Stimulated activated CD4-positive, alpha-beta T cell treated with anti-CD3 and anti-CD28 coated beads, Interleukin-12 subunit alpha, Interleukin-12 subunit beta, amount 100 ng/mL, for 48 hours (primary cell): ENCODE results near the gene PHPT1.
"Not testable (repeated sequence)": the region's sequence is repeated elsewhere in the genome, so short reads cannot be mapped to it uniquely, and the experiment has no call there.

Experiments
- DNase-seq, 3 donors: peaks; one replicate each; pipeline ENCODE4 v3.0.0-alpha.2; 2020; ENCODE audit warnings: low read depth in 2 of 3, low spot score in 1 of 3

The PHPT1 gene

DNA sequence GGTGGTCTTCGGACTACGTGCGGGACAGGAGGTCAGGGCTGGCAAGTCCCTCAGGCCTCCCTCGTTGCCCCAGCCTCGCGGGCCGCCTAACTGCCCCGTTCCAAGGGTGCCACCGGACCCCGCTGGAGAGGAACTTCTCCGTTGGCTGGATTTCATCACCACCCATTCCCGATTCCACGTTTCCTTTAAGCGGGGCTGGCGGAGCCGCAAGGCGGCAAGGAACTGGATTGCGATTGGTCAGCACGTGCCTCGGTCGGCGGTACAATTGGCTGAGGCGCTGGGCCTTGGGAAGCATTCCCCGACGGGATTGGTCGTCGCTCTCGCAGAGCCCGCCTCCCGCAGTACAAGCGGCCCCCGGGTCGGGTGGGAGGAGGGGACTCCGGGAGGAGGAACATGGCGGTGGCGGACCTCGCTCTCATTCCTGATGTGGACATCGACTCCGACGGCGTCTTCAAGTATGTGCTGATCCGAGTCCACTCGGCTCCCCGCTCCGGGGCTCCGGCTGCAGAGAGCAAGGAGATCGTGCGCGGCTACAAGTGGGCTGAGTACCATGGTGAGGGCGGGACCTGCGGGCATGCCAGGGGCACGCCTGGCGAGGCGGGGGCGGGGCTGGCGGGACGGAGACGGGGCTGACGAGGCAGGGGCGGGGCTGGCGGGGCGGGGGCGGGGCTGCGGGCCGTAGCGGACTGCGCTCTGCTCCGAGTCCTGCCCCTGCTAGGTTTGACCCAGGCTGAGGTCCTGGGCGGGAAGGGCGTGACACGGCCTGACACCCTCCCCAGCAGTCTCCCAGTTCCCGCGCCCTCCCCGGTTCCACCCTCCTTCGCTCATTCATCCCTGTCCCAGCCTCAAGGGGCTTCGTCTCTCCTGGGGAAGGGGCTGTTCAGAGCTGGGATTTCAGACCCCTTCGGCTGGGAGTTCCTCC is at the start of gene PHPT1:
PHPT1 (plus strand) TSS at position 372 of the 922 bp plus-strand sequence; CDS start at position 394, 22 bp downstream.
- DNase-seq: peak; percentile 94 to 96 (median 96)

DNA sequence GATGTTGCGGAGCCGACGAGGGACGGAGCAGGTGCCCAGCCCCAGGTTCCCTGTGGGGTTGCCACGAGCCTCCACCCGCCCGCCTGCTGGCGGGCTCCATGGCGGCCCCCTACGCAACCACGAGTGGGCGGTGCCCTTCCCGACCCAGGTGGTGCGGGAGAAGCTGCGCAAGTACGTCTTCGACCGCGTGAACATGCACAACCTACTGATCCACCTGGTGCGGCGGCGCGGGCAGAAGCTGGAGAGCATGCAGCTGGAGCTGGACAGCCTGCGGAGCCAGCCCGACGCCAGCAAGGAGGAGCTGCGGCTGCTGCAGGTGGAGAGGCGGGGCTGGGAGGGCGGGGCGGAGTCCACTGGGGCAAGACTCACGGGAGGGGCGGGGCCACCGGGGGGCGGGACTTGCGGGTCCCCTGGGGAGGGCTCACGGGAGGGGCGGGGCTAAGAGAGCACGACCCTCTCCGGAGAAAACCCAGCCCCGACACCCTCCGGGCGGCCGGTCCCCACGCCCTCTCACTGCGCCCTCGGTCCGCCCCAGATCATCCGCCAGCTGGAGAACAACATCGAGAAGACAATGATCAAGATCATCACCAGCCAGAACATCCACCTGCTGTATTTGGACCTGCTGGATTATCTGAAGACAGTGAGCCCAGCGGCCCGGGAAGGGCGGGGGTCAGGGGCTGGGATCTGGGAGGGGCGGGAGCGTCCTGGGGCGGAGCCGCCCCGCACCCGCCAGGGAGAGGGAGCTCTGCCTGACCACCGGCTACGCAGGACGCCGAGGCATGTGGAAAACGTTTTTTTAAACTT is 49.2 kb upstream of the PHPT1 start:
- DNase-seq: peak; percentile 67 to 85 (median 82)

DNA sequence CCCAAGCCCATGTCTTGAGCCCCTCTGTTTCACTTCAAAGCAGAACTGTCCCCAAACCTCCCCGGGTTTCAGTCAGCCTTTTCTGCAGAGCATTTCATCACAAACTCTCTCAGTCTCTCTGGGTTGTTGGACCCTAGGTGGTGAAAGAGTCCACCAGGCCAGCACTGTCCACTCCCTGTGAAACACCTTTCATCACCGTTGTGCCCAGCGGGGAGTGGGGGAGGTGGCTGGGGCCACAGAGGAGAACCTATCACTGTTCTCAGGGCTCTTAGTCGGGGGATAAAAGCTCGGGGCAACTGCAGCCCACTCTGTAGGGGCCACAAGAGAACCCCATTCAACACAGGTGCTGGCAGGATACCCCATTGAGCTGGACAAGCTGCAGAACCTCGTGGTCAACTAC is 46.9 kb upstream of the PHPT1 start:
- no peak for DNase-seq

DNA sequence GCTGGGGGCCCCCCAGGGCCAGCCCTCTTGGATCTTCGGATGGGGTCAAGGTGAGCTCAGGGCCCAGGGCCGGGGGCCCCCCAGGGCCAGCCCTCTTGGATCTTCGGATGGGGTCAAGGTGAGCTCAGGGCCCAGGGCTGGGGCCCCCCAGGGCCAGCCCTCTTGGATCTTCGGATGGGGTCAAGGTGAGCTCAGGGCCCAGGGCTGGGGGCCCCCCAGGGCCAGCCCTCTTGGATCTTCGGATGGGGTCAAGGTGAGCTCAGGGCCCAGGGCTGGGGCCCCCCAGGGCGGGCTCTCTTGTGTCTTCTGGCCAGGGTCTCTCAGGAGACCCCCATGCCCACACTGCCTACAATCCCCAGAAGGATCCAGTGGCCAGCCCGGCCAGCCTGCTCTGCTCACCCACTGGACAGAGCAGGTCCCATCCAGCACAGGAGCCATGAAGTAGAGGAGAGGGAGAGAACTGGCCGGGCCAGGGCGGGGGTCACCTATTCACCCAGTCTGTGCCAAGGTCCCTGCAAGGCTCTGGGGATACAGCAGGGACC is 46.1 kb upstream of the PHPT1 start:
- DNase-seq: not testable (repeated sequence)

DNA sequence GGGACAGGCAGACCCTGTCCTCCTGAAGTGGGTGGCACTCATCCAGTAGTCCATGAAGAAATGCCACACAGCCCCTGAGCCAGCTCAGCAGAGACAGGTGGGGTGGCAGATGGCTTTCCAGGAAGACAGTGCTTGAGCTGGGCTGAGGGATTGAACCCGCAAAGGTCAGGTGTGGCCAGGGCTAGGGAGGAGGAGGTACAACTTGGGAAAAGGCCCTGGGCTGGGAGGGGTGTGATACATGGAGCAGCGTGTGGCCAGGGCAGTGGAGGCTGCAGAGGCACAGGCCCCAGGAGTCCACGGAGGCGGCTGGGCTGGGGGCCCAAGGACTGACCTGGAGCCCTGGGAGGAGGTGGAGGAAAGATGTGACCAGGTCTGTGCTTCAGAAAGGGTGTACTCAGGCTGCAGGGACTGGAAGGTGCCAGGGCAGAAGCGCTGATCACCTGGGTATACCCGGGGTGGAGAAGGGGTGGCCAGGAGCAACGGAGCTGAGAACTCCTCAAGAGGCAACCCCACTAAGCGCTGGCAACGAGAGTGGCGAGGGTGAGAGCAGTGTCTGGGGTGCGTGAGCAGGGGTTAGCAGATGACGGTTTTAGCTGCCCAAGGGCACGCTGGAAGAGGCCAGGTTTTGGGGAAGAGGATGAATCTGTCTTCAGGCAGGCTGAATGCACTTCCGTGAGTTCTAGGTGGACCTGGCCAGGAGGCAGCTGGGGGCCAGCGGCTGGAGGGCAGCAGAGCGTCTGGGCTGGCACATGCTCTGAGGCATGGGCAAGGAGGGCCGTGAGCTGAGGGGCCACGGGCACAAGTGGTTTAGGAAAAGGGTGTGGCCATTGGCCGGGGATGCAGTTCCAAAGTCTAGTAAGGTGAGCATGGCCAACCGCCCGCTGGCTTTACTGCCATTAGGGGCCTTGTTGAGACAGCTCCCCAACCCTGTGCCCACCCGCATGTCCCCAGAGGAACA is 45.4 kb upstream of the PHPT1 start:
- no peak for DNase-seq

DNA sequence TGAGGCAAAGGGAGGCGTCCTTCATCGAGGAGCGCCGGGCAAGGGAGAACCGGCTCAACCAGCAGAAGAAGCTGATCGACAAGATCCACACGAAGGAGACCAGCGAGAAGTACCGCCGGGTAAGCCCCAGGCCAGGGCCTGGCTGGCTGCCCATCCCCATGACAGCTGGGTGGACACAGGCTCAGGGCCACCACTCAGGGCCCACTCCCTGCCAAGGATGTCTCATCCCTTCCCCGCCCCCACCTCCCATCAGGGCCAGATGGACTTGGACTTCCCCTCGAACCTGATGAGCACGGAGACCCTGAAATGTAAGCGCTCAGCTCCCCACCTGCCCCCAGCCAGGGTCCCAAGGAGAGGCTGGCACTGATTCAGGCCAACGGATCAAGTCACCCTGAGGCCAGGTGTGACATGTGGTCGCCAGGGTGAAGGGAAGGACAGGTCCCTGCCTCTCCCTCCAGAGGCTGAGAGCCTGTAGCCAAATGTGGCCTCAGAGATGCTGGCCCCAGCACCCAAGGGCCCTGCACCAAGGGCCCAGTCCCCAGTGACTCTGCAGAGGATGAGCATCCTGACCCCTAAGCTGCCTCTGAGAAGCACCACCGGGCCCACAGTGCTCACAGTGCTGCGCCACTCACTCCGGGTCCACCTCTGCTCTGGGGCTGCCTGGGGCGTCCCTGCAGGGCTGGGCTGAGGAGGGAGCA is 44.6 kb upstream of the PHPT1 start:
- no peak for DNase-seq

DNA sequence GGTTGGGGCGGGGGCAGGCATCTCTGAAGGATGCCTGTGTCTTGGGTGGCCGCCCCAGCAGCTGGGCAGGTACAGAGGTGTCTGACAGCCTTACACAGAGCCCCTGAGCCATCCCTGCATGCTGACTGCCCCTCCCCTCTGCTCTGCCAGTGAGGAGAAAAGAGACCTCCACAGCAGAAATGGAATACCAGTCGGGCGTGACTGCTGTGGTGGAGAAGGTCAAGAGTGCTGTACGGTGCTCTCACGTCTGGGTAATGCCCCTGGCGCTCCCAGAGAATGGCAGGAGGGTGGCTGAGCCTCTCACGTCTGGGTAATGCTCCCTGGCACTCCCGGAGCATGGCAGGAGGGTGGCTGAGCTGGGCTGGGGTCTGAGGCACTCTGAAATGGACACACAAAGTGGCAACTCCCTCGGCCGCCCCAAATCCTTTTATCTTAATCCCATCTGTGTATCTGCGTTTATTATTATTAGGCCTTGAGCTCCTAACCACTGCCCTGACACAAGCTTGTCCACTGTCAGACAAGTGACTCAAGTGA is 43.9 kb upstream of the PHPT1 start:
- DNase-seq: no peak

DNA sequence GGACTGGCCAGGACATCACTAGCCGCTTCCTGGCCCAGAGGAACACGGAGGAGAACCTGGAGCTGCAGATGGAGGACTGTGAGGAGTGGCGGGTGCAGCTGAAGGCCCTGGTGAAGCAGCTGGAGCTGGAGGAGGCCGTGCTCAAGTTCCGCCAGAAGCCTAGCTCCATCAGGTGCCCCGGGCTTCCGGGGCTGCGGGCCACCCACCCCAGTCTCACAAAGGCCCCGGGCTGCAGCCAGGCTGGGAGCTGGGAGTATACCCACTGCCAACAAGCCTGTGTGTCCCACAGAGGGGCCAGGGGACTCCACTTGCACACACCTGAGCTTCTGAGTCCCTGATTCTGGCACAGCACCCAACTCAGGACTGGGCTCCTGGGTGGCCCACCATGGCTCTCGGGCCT is 43.1 kb upstream of the PHPT1 start:
- DNase-seq: no peak

DNA sequence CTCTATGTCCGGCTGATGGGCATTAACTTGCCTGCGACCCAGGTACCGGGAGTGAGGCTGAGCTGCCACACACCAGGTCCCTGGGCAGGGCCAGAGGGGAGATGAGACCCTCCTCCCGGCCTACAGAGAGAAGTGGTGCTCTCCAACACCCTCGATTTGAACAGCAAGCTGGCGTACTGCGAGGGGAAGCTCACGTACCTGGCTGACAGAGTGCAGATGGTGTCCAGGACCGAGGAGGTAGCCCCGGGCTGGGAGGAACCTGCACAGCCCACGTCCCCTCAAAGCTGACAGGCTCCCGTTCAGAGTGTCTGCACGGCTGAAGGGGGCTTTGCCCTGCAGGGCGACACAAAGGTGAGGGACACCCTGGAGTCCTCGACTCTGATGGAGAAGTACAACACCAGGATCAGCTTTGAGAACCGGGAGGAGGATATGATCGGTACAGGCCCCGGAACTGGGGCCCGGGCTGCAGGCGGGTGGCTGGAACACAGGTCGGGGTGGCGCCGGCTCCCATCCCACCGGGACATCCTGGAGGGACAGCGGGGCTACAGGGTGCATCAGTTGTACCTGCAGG is 42.5 kb upstream of the PHPT1 start:
- DNase-seq: no peak

DNA sequence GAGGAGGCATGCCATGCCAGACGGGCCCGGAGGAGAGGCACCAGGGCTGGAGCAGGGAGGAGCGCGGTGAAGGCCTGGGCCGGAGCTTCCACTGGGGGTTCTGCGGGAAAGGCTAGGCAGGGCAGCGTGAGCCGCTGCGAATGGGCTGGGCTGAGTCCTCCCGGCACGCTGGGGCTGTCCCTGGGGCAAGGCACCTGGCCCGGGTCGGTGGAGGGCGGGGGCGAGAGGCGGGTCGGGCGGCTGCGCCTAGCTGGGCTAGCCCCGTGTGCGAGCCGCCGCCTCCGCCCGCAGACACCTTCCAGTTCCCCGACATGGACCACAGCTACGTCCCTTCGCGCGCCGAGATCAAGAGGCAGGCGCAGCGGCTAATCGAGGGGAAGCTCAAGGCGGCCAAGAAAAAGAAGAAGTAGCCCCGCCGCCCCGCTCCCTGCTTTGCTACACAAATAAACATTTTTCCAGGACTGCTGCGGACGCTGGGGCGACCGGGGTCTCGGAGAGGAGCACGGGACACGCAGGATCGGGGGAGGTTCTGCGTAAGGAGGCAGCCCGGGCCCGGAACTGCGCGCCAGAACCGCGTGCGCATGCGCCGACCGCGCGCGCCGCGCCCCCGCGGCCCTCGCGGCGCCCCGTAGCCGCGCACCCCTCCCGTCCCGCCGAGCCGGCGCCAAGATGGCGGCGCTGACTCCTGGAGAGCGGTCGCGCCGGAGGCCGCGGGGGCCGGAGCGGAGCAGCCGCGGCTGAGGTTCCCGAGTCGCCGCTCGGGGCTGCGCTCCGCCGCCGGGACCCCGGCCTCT is 41.7 kb upstream of the PHPT1 start, which contains the start of gene RABL6:
RABL6 (plus strand) TSS at position 668 of the 794 bp plus-strand sequence. CDS start 249 bp downstream, outside the sequence.
- peak; percentile 67 to 77 (median 72) for DNase-seq

DNA sequence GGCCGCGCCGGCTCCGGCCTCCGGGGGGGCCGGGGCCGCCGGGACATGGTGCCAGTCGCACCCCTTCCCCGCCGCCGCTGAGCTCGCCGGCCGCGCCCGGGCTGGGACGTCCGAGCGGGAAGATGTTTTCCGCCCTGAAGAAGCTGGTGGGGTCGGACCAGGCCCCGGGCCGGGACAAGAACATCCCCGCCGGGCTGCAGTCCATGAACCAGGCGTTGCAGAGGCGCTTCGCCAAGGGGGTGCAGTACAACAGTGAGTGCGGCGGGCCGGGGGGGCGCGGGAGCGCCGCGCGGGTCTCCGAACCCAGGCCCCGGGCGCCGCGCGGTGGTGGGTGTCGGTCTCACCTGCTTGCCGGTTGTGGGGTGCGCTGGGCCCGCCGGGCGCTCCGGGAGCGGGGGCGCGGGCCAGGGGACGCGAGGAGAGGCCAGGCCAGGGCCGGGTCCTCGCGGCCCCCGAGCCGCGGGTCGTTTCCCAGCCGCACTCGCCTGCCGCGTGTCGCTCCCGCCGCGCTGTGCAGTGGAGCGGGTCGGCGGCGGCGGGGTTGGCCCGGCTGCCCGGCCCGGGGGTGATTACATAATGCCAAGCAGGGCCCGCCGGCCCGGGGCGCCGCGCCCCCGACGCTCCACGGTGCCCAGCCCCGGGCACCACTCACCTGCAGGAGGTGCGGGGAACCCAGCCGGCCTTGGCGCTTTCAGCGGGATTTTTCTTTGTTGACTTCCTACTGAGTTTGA is 41.0 kb upstream of the PHPT1 start:
- DNase-seq: peak in 1 of 3 donors; percentile 21

DNA sequence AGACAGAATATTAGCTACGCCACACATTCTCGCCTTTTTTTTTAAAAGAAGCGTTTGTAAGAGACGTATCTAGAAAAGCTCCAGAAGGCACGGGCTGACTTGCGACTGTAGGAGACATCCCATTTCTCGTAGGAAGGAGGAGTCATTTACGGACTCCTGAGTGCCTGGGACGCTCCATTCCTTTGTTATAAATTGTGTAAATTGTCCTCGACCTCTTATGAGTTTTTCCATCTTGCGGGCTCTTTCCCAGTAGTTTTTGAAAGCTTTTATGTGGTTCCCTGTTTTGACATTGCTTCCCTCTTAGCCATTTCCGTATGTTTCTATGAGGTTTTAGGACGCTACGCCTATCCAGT is 40.4 kb upstream of the PHPT1 start:
- no peak for DNase-seq

DNA sequence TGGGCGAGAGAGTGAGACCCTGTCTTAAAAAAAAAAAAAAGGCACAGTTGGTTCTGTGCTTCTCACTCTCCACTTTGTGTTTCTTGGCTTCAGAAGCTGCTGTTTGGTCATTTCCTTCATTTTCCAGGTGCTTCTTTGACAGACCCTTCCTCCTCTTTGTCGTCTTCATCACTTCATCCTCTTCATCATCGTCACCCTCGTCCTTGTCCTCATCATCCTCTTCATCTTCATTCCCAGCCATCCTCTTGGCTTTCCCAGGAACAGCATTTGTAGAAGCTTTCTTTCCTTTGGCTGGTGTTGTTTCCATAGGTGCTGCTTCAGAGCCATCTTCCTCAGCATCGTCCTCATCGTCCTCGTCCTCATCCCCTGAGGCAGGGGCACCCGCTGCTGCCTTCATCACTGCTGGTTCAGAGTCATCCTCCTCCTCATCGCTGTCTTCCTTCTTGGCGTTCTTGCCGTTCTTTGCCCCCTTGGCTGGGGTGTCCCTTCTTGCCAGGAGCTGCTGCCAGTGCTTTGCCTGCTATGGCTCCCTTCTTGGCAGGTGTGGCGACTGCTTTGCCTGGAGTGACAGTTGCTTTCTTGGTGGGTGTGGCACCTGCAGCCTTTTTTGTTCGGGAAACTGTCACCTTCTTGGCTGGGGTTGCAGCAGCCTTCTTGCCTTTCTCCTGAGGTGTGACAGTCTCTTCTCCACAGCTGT is 34.3 kb upstream of the PHPT1 start:
- DNase-seq: no peak

DNA sequence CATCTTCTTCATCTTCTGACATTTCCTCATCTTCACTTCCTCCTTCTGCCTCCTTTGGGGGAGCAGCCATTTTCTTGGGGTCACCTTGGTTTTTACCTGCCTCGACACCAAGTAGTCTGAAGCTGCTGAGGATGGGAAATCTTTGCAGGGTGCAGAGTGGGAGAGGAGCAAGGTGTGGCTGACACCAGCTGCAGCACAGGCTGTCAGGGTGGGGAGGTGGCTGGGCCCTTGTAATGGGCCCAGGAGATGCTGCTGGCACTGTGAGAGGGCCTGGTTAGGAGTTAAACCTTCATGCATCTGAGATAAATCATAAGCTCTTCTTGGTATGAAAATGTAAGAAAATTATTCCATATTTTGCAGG is 33.8 kb upstream of the PHPT1 start:
- DNase-seq: no peak

DNA sequence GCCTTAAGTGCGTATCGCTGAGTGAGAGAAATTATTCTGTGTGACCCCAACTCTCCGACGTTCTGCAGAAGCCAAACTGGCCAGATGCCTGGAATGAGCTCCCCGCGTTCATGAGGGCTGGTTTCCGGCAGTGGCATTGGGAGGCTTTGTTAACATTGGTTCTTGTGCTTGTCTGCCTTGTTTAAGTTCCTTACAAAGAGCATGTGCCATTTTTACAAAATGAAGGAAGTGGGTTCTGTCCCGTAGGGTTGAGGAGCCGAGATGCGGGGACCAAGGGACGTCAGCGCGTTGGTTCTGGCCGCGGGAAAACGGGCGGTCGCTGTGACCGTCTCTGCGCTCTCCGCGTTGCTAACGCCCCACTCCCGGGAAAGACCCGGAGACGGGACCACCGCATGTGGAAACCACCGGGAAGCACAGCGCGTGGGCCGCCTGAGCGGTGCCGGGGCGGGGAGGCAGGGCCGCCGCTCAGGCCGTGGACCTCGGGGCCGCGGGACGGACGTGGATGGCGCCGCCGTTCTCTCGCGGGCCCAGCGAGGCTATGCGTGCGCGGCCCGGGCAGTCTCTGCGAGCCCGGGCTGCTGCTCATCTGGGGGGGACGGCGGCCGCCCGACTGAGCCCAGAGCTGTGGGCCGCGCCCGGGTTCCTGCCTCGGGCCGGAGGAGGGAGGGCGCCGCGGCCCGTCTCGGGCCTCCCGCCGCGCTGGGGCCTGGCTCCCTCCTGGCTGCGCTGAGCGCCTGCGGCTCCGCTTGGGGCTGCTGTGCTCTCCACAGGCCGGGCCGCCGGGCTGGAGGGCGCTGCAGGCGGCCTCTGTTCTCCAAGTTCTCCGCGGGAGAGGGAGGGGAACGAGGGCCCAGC is 28.0 kb upstream of the PHPT1 start:
- DNase-seq: no peak

DNA sequence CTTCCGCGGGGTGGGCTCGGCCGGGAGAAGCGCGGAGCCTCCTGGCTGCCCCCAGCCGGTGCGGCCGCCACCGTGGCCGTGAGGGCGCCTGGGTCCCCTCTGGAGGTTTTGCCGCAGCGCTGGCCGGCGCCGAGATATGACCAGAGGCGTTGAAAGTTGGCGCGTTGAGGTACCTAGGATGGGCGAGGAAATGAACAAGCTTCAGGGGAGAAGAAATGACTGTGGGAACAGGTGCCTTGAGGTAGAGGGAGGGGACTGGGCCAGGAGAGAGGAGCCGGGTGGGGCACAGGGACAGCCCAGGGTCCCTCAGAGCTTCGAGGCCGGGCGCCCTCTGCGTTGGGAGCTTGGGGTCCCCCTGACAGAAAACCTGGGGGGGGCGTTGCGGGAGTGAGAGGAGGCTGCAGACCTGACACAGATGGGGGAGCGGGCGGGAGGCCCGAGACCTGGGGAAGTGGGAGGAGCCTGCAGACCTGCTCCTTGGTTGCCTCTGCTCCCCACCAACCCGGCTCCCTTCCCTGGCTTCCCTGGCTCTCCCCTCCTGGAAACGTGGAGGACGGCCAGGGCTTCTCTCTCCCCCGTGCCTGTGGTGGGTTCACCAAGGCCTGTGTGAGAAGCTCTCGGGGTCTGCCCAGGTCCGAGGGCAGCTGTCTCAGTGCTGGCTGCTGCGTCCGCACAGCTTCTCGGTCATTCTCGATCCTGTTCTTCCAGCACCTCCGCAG is 27.2 kb upstream of the PHPT1 start:
- no peak for DNase-seq
